ENCODE measurements around the gene OFD1.

The OFD1 gene

GRCh38 chrX:13752646-13753045, 18.1 kb downstream of the OFD1 start:
- no peak for DNase-seq

DNA sequence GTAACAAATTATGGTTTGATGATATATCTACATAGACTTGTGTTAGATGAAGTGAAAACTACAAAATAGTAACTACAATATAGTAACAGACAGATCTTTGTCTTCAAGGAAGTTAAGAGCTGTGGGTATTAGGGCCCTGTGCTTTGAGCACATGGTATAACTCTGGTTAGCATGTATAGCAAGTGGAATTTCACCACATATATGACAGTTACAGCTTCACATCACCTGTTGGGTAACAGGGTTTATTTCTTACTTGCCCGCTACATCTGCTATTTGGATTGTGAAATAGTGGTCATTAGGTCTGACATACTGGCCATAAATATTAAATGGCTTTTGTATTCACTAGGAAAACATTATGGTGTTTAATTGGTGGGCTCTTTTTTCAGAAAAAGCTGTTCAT, 20.2 kb downstream of the OFD1 start:
- DNase-seq = no peak

DNA sequence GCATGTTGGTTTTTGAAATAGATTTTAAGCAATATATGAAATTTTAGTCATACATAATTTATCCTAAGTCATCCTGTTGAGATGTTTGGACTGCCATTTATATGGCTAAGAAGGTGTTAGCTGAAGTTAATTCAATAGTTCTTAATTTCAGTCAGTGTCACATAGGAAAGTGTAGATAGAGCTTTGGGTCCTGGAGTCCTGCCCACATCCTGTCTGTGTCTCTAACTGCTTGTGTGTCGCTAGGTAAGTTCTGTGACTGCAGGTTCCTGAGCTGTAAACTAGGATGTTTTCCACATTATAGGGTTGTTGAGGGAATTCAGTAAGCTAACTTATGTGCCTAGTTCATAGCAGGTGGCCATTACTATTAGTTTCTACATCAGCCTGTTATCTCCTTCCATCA, 20.7 kb downstream of the OFD1 start:
- no peak for DNase-seq

DNA sequence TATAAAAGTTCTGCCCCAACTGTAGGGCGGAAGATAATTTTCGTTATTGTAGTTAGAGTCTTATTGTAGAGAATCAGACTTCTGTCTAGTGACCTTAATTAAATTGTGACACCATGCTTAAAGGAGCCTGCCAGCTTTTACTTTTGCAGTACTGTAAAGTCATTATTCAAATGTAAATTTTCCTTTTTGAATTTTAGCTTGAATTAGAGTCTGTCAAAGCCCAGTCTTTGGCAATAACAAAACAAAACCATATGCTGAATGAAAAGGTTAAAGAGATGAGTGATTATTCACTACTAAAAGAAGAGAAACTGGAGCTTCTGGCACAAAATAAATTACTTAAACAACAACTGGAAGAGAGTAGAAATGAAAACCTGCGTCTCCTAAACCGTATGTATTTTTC, 21.8 kb downstream of the OFD1 start:
- DNase-seq = no peak

GRCh38 chrX:13759152-13759718, 24.7 kb downstream of the OFD1 start:
- no peak for DNase-seq

DNA sequence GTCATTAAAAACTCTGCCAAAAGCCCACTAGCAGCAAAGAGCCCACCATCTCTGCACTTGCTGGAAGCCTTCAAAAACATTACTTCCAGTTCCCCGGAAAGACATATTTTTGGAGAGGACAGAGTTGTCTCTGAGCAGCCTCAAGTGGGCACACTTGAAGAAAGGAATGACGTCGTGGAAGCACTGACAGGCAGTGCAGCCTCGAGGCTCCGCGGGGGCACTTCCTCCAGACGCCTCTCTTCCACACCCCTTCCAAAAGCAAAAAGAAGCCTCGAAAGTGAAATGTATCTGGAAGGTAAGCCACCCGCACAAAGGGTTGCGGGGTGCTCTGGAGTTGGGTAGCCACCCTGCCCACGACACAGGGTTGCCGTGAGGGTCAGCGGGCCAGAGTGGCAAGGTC, 25.9 kb downstream of the OFD1 start:
- DNase-seq = no peak

DNA sequence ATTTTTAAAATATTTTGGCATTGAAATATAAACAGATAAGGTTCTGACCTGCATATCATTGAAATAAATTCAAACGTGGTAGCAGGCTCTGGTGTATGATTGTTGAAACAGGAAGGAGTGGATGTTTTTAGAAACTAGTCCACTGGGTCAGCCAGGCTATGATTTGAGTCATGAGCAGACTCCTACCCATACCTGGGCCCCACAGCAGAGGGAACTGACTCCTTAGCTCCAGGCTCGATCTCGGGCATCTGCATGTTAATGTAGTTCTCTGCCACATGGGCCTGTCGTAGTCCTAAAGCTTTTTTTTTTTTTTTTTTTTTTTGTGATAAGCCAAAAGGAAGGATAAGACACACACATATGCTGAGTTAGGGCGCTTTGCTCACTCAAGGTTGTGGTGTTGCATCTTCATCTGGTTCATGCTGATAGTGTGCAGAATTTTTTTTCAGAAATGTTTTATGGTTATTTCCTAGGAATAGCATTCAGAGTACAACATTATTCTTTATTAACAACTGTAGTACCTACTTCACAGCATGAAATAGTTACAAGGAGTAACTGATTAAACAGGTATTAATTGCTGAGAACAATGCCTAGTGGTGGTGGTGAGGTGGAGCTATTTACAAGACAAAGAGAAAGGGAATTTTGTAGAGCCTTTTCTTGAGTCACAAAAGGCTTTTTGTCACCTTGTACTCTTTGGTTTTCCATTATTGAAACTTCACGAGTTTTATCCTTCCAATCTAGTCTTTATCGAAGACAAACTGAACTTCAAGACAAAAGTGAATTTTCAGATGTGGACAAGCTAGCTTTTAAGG, 27.3 kb downstream of the OFD1 start:
- no peak for DNase-seq

GRCh38 chrX:13763489-13763888, 28.9 kb downstream of the OFD1 start:
- DNase-seq = no peak

GRCh38 chrX:13764281-13764680, 29.7 kb downstream of the OFD1 start:
- DNase-seq = no peak

DNA sequence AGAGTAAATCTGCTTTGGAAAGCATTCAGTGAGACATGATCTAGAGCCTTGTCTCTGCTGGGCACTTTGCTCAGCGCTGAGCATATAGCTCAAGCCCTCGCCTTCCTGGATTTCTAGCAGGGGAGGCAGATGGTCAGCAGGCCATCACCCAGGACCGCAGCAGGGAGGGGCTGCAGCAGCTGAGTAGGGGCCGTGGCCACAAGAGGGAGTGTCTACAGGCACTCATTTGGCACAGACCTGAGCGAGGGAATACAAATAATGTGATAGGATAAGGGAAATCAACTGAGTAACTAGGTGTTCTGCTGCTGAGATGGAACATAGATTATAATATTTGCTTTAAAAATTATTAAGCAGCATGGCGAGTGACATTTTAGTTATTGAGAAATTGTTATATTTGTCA, 30.2 kb downstream of the OFD1 start:
- no peak for DNase-seq

DNA sequence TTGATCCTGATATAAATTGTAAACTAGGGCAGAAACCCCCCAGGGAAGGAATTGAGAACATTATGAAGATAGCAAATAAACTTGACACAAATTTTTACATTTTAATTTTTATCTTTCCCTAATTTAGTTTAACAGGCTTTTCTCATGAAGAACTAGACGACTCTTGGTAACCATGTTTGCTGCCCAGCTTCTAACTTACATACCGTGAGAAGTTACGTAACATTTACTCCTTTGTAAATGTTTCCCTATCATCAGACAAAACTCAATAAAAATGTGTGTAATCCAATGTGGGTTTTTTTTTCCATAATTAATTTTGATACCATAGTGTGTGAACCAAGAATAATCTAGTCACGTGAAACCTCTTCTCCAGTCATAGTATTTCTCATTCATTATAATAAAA, 34.4 kb downstream of the OFD1 start:
- DNase-seq = no peak

GRCh38 chrX:13770013-13770535, 35.5 kb downstream of the OFD1 start:
- DNase-seq = no peak

GRCh38 chrX:13774696-13775095, 40.1 kb downstream of the OFD1 start:
- no peak for DNase-seq

- no peak for DNase-seq
These were observed 41.3 kb downstream of the OFD1 start for GRCh38 chrX:13775837-13776236.

DNA sequence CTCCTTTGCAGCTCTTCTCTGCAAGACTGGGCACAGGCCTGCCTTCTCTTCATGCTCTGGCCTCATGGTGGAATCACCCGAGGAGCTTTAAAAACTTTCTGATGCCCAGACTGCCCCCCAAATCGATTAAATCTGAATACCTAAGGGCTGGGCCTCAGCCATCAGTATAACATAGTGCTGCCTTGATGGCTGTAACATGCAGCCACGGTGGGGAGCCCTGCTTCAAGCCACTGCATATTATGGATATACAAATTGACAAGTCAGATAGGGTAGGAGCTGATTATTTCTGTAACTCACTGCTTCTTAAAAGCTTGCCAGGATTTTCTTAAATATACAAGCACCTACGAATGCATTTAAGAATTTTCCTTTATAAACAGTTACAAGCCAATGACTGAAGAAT, 41.8 kb downstream of the OFD1 start:
- DNase-seq = no peak

GRCh38 chrX:13778916-13779315, 44.4 kb downstream of the OFD1 start:
- DNase-seq = no peak

DNA sequence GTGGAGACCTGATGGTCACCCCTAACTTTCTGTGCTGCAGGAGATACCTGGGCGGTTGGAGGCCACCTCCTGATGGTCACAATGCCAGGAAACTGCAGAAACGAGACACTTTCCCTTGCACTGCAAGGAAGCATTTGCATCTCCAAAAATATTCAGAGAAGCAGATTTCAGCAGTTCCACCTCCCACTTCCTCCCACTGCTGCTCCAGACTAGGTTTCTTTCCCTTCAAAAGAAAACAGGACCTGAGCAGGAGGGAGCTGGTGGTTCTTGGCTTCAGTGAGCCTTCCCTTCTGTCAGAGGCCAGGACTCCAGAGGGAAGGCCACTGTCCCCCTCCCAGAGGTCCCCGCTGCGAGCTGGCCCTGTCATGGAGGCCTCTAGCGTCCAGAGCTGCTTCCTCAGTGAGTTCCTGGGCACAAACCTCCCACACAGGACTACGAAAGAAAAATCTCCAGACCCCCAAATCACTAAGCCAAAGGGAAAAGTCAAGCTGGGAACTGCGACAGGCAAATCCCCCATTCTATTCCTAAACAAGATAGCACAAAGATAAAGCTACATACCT, 46.4 kb downstream of the OFD1 start:
- no peak for DNase-seq

DNA sequence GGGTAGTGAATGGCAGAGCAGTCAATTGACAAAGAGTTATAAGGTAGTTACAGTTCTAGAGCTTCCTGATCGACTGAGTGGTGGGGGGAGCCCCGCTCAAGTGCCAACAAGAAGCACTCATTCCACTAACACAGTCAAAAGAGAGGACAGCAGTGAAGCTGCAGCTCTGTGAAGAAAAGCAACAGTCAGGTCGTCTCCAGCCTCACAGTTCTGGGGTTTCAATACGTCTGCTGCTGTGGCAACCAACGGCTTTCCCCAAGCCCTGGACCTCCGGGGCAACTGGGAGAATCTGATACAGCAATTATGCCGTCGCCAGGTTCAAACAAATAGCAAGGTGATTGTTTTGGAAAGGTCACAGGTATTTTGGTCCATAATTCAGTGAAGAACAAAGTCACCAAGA, 51.5 kb downstream of the OFD1 start:
- no peak for DNase-seq

DNA sequence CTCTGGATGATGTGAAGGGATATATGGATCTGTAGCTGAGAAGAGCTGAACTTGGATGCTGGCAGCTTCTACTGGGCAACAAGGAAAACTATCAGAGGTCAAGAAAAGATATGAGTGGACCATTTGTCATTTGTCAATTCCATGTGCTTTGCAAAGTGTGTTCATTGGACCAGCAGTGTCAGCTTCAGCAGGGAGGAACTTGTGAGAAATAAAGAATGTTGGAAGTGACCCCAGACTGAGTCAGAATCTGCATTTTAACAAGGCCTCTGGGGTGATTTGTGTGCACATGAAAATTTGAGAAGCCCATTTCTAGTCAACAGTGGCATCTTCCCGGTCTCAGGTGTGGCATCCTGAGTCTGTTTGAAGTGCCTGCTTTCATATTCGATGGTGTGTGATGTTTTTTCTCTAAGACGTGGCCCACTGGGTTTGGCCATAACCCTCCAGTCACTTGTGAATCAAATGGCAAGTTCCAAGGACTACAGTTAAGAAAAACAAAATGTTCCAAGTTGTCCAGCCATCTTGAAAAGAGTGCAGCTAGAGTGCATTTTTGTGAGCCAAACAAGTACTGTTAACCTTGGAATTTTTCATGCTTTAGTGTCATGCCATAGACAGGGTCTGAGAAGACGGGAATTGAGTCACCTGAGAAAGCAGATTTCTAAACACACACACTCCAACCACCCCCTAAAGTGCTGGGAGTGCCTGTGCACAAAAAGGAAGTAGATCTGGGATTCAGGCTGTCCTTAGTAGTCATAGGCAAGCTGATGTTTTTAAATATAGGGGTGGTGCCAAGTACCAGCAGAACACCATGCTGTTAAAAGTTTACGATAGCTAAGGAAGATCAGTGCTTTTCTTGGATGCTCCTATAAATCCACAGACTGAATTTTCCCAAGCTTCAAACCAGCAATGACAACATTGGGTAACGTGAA, 55.9 kb downstream of the OFD1 start:
- DNase-seq = no peak

- DNase-seq = no peak
These were observed 56.6 kb downstream of the OFD1 start for GRCh38 chrX:13791145-13791544.

DNA sequence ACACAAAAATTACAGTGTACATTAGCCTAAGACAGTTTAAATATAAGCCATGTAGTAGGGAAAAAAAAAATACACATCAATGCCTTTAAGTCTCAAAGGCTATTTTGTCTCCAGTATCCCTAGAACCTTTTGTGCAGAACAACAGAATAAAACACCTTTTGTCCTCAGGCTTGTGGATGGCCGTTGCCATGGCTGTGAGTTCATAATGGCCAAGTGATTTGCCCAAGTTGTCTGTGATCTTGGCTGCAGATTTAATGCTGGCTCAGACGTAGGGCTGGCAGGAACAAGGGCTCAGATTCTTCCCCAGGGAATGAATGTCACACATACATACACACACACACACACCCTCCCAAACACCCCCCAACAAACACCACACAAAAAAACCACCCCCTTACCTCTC, 57.0 kb downstream of the OFD1 start:
- no peak for DNase-seq

- no peak for DNase-seq
These were observed 59.3 kb downstream of the OFD1 start for GRCh38 chrX:13793897-13794296.

GRCh38 chrX:13794417-13794816, 59.9 kb downstream of the OFD1 start:
- no peak for DNase-seq
